GM18526 (cell line): ENCODE results near the gene ARRDC2.

ENCODE experiments used
- POLR2A ChIP-seq: IDR thresholded peaks from 3 replicates; pipeline ENCODE4 v1.6.1; 2011; ENCODE audit not compliant: insufficient read length; ENCODE audit errors: extremely low read depth

The ARRDC2 gene

GRCh38 chr19:18027151-18027550 lies 19.2 kb downstream of the ARRDC2 start:
- no peak for TF ChIP-seq POLR2A

GRCh38 chr19:18029617-18030338 lies 21.8 kb downstream of the ARRDC2 start:
- no peak for TF ChIP-seq POLR2A

- no peak for TF ChIP-seq POLR2A
Measured at GRCh38 chr19:18041054-18041453, 33.1 kb downstream of the ARRDC2 start.

GRCh38 chr19:18043676-18044075 lies 35.7 kb downstream of the ARRDC2 start:
- no peak for TF ChIP-seq POLR2A

- no peak for TF ChIP-seq POLR2A
Measured at GRCh38 chr19:18044825-18045304, 36.9 kb downstream of the ARRDC2 start.

GRCh38 chr19:18045307-18046050 lies 37.5 kb downstream of the ARRDC2 start:
- TF ChIP-seq POLR2A, result no peak

GRCh38 chr19:18046059-18046718 lies 38.2 kb downstream of the ARRDC2 start:
- no peak for TF ChIP-seq POLR2A

- TF ChIP-seq POLR2A, result no peak
Measured at GRCh38 chr19:18049385-18049784, 41.4 kb downstream of the ARRDC2 start.

- no peak for TF ChIP-seq POLR2A
Measured at GRCh38 chr19:18051887-18052286, 43.9 kb downstream of the ARRDC2 start.

GRCh38 chr19:18053576-18054219 lies 45.7 kb downstream of the ARRDC2 start:
- no peak for TF ChIP-seq POLR2A

GRCh38 chr19:18055967-18056366 lies 48.0 kb downstream of the ARRDC2 start:
- TF ChIP-seq POLR2A, result no peak

GRCh38 chr19:18057557-18057956 lies 49.6 kb downstream of the ARRDC2 start:
- TF ChIP-seq POLR2A, result no peak

- no peak for TF ChIP-seq POLR2A
Measured at GRCh38 chr19:18058208-18059009, 50.4 kb downstream of the ARRDC2 start.

- no peak for TF ChIP-seq POLR2A
Measured at GRCh38 chr19:18059297-18059696, 51.3 kb downstream of the ARRDC2 start.

GRCh38 chr19:18059902-18060301 lies 51.9 kb downstream of the ARRDC2 start:
- no peak for TF ChIP-seq POLR2A
